ENCODE data around the gene FAM162A.
A peak's percentile ranks its signal among the peaks of the same experiment; 100 is the strongest.

Gene FAM162A

GRCh38 chr3:122451371-122451770, 67.4 kb downstream of the FAM162A start:
- in situ Hi-C loops (cut with HindIII; ENCODE audit: low pct_unique_long_range_greater_than_20kb, low sequenced_read_pairs), result no loop called here
- TF ChIP-seq JUND (IDR thresholded peaks at IDR 0.05; ENCODE audit: low read depth), result no peak
- DNase-seq (ENCODE audit: low read depth in 1 of 2, low spot score in 1 of 2), result no peak

- in situ Hi-C loops (cut with HindIII; ENCODE audit: low pct_unique_long_range_greater_than_20kb, low sequenced_read_pairs), result no loop called here
- no peak for TF ChIP-seq JUND (IDR thresholded peaks at IDR 0.05; ENCODE audit: low read depth)
- no peak for DNase-seq (ENCODE audit: low read depth in 1 of 2, low spot score in 1 of 2)
Observed at GRCh38 chr3:122456074-122456473, 72.1 kb downstream of the FAM162A start.

DNA sequence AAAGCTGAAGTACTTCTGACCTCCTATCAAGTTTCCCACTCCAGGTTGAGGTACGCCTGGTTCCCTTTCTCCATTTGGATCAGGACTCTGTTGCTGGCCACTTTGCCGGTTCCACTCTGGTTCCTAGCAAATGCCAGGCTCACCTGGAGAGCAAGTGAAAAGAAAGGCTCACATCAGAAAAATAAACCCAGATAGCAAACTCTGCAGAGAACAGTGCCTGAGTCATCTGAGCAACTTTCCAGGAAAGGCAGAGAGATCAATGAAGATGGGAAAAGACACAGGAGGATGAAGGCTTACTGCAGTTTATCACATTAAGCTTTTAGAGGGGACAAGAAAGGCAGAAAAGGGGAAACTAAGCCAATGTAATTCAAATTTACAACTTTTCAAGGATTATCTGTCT, 73.7 kb downstream of the FAM162A start:
- in situ Hi-C loops (cut with HindIII; ENCODE audit: low pct_unique_long_range_greater_than_20kb, low sequenced_read_pairs), result no loop called here
- DNase-seq (ENCODE audit: low read depth in 1 of 2, low spot score in 1 of 2), result no peak
- TF ChIP-seq JUND (IDR thresholded peaks at IDR 0.05; ENCODE audit: low read depth), result no peak

DNA sequence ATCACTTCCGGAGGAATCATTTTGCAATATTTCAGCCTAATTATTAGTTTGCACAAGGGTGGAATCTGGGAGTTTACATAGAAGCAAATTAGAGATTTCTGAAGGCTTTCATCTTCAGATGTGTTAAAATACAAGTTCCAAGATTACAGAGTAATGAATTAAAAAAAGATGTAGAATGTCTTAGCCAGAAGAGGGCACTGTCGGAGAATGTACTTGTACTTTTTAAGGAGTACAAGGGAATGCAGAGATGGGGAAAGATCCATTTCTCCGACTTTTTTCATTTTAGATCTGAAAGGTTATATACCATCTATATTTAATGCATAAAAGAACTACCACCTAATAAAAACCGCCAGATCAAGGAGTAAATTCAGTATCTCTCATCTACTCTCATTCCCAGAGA, 75.0 kb downstream of the FAM162A start:
- peak in 1 of 2 experiments; percentile 66 for DNase-seq (ENCODE audit: low read depth in 1 of 2, low spot score in 1 of 2)
- in situ Hi-C loops (cut with HindIII; ENCODE audit: low pct_unique_long_range_greater_than_20kb, low sequenced_read_pairs), result no loop called here
- TF ChIP-seq JUND (IDR thresholded peaks at IDR 0.05; ENCODE audit: low read depth), result no peak

DNA sequence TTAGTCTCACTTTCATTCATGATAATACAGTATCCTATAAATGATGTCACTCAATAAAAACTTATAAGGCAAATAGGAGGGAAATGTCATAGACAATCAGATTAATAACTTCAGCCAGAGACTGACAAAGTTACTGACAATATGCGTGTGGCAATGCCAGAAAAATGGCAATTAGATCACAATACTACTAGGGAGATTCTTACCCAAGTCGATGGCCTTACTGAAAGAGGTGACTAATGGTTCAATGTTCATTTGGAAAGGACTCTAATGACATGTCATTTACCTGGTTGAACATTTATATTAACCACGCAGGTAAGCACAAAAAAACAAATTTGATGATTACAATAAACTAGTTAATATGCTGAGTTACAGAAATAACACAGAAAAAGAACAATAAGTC, 77.8 kb downstream of the FAM162A start:
- DNase-seq (ENCODE audit: low read depth in 1 of 2, low spot score in 1 of 2), result no peak
- TF ChIP-seq JUND (IDR thresholded peaks at IDR 0.05; ENCODE audit: low read depth), result no peak
- in situ Hi-C loops (cut with HindIII; ENCODE audit: low pct_unique_long_range_greater_than_20kb, low sequenced_read_pairs), result no loop called here
